VCaP (cell line): ENCODE measurements around the gene DUT.

Experiments used
- H3K27ac ChIP-seq: fragments of 450-650 bp; 2 replicates; pipeline ENCODE4 v1.5.1; 2017
- CTCF ChIP-seq: fragments of 450-650 bp; conservative IDR thresholded peaks from 2 replicates; pipeline ENCODE4 v1.5.1; 2017; ENCODE audit warnings: mild to moderate bottlenecking, moderate library complexity

DUT gene

GRCh38 chr15:48292458-48292857 is 38.8 kb upstream of the DUT start:
- no peak for TF ChIP-seq CTCF
- H3K27ac ChIP-seq = no peak overlapping the region

- H3K27ac ChIP-seq = no peak overlapping the region
- no peak for TF ChIP-seq CTCF
Observed at GRCh38 chr15:48297668-48298067, 33.6 kb upstream of the DUT start.

- TF ChIP-seq CTCF = no peak
- H3K27ac ChIP-seq = no peak overlapping the region
Observed at GRCh38 chr15:48298914-48299313, 32.3 kb upstream of the DUT start.

GRCh38 chr15:48300038-48300437 is 31.2 kb upstream of the DUT start:
- no peak overlapping the region for H3K27ac ChIP-seq
- TF ChIP-seq CTCF = no peak

GRCh38 chr15:48304398-48304797 is 26.8 kb upstream of the DUT start:
- no peak overlapping the region for H3K27ac ChIP-seq
- no peak for TF ChIP-seq CTCF

- no peak overlapping the region for H3K27ac ChIP-seq
- no peak for TF ChIP-seq CTCF
Observed at GRCh38 chr15:48306639-48307038, 24.6 kb upstream of the DUT start.

GRCh38 chr15:48307586-48307985 is 23.6 kb upstream of the DUT start:
- H3K27ac ChIP-seq = no peak overlapping the region
- TF ChIP-seq CTCF = no peak

GRCh38 chr15:48309740-48310139 is 21.5 kb upstream of the DUT start:
- TF ChIP-seq CTCF = no peak
- no peak overlapping the region for H3K27ac ChIP-seq
